Measurements from ENCODE around the gene INO80D.
"Not testable (repeated sequence)": the region's sequence is repeated elsewhere in the genome, so short reads cannot be mapped to it uniquely, and the experiment has no call there.

The INO80D gene

GRCh38 chr2:205995260-205995659 lies 90.7 kb downstream of the INO80D start:
- WGBS, 2 experiments (ENCODE audit: insufficient coverage in 2 of 2), result no CpG with 5 or more reads among the region's 1 CpG

GRCh38 chr2:205994344-205994743 lies 91.6 kb downstream of the INO80D start:
- 90 to 96% methylated on average over 2 of the region's 2 CpGs for WGBS, 2 experiments (ENCODE audit: insufficient coverage in 2 of 2)
- Histone ChIP-seq H3K27ac (ENCODE audit: low read depth, low read length, severe bottlenecking) (no peak overlapping the region), H3K36me3 (ENCODE audit: control insufficient read depth, insufficient read depth, low read length) (peaks cover 7% of the 10 kb centered on the region), H3K4me3 (ENCODE audit: extremely low read depth, insufficient read depth, low read length, poor library complexity, severe bottlenecking) (no peak overlapping the region), H3K9me3 (ENCODE audit: control insufficient read depth, low read length) (no peaks in the 10 kb centered on the region), H3K4me1 (ENCODE audit: control insufficient read depth, insufficient read depth, low read length, poor library complexity, severe bottlenecking) (no peaks in the 10 kb centered on the region)

More at GRCh38 chr2:205995260-205995659, 90.7 kb downstream of the INO80D start:
- Histone ChIP-seq H3K4me1 (ENCODE audit: control insufficient read depth, insufficient read depth, low read length, poor library complexity, severe bottlenecking) (no peaks in the 10 kb centered on the region), H3K9me3 (ENCODE audit: control insufficient read depth, low read length) (no peaks in the 10 kb centered on the region), H3K36me3 (ENCODE audit: control insufficient read depth, insufficient read depth, low read length) (peaks cover 7% of the 10 kb centered on the region), H3K27ac (ENCODE audit: low read depth, low read length, severe bottlenecking) (no peak overlapping the region), H3K4me3 (ENCODE audit: extremely low read depth, insufficient read depth, low read length, poor library complexity, severe bottlenecking) (no peak overlapping the region)

- 79% methylated on average over 2 of the region's 2 CpGs; no CpG with 5 or more reads in 1 of the 2 experiments for WGBS, 2 experiments (ENCODE audit: insufficient coverage in 2 of 2)
Observed at GRCh38 chr2:205990104-205990503, 95.9 kb downstream of the INO80D start.

GRCh38 chr2:205989271-205990071 lies 96.5 kb downstream of the INO80D start:
- Histone ChIP-seq H3K36me3 (ENCODE audit: control insufficient read depth, insufficient read depth, low read length) (no peaks in the 10 kb centered on the region), H3K9me3 (ENCODE audit: control insufficient read depth, low read length) (no peaks in the 10 kb centered on the region), H3K27ac (ENCODE audit: low read depth, low read length, severe bottlenecking) (no peak overlapping the region), H3K4me3 (ENCODE audit: extremely low read depth, insufficient read depth, low read length, poor library complexity, severe bottlenecking) (no peak overlapping the region), H3K4me1 (ENCODE audit: control insufficient read depth, insufficient read depth, low read length, poor library complexity, severe bottlenecking) (no peaks in the 10 kb centered on the region)
- WGBS, 2 experiments (ENCODE audit: insufficient coverage in 2 of 2), result 92 to 95% methylated on average over 9 to 10 of the region's 11 CpGs

More at GRCh38 chr2:205990104-205990503, 95.9 kb downstream of the INO80D start:
- no peaks in the 10 kb centered on the region for H3K36me3 ChIP-seq (ENCODE audit: control insufficient read depth, insufficient read depth, low read length)
- H3K4me1 ChIP-seq (ENCODE audit: control insufficient read depth, insufficient read depth, low read length, poor library complexity, severe bottlenecking), result no peaks in the 10 kb centered on the region
- H3K27ac ChIP-seq (ENCODE audit: low read depth, low read length, severe bottlenecking), result no peak overlapping the region
- no peak overlapping the region for H3K4me3 ChIP-seq (ENCODE audit: extremely low read depth, insufficient read depth, low read length, poor library complexity, severe bottlenecking)
- H3K9me3 ChIP-seq (ENCODE audit: control insufficient read depth, low read length), result no peaks in the 10 kb centered on the region

- not testable (repeated sequence) for H3K27ac ChIP-seq (ENCODE audit: low read depth, low read length, severe bottlenecking); H3K4me3 ChIP-seq (ENCODE audit: extremely low read depth, insufficient read depth, low read length, poor library complexity, severe bottlenecking); H3K36me3 ChIP-seq (ENCODE audit: control insufficient read depth, insufficient read depth, low read length); H3K4me1 ChIP-seq (ENCODE audit: control insufficient read depth, insufficient read depth, low read length, poor library complexity, severe bottlenecking); H3K9me3 ChIP-seq (ENCODE audit: control insufficient read depth, low read length)
- 100% methylated on average over 1 of the region's 1 CpG for WGBS, 2 experiments (ENCODE audit: insufficient coverage in 2 of 2)
Observed at GRCh38 chr2:205988681-205989080, 97.3 kb downstream of the INO80D start.

GRCh38 chr2:205988274-205988673 lies 97.7 kb downstream of the INO80D start:
- Histone ChIP-seq H3K4me3 (ENCODE audit: extremely low read depth, insufficient read depth, low read length, poor library complexity, severe bottlenecking) (no peak overlapping the region), H3K36me3 (ENCODE audit: control insufficient read depth, insufficient read depth, low read length) (no peaks in the 10 kb centered on the region), H3K27ac (ENCODE audit: low read depth, low read length, severe bottlenecking) (no peak overlapping the region), H3K4me1 (ENCODE audit: control insufficient read depth, insufficient read depth, low read length, poor library complexity, severe bottlenecking) (no peaks in the 10 kb centered on the region), H3K9me3 (ENCODE audit: control insufficient read depth, low read length) (no peaks in the 10 kb centered on the region)
- 83 to 89% methylated on average over 5 to 6 of the region's 6 CpGs for WGBS, 2 experiments (ENCODE audit: insufficient coverage in 2 of 2)

- 86 to 93% methylated on average over 6 of the region's 9 CpGs for WGBS, 2 experiments (ENCODE audit: insufficient coverage in 2 of 2)
- H3K4me3 ChIP-seq (ENCODE audit: extremely low read depth, insufficient read depth, low read length, poor library complexity, severe bottlenecking); H3K4me1 ChIP-seq (ENCODE audit: control insufficient read depth, insufficient read depth, low read length, poor library complexity, severe bottlenecking); H3K27ac ChIP-seq (ENCODE audit: low read depth, low read length, severe bottlenecking); H3K9me3 ChIP-seq (ENCODE audit: control insufficient read depth, low read length); H3K36me3 ChIP-seq (ENCODE audit: control insufficient read depth, insufficient read depth, low read length): not testable (repeated sequence)
Observed at GRCh38 chr2:205986334-205986733, 99.6 kb downstream of the INO80D start.

GRCh38 chr2:205984381-205984780 lies 101.6 kb downstream of the INO80D start:
- no peak overlapping the region for H3K27ac ChIP-seq (ENCODE audit: low read depth, low read length, severe bottlenecking)
- H3K4me1 ChIP-seq (ENCODE audit: control insufficient read depth, insufficient read depth, low read length, poor library complexity, severe bottlenecking), result no peaks in the 10 kb centered on the region
- no peaks in the 10 kb centered on the region for H3K36me3 ChIP-seq (ENCODE audit: control insufficient read depth, insufficient read depth, low read length)
- H3K4me3 ChIP-seq (ENCODE audit: extremely low read depth, insufficient read depth, low read length, poor library complexity, severe bottlenecking), result no peak overlapping the region
- H3K9me3 ChIP-seq (ENCODE audit: control insufficient read depth, low read length), result no peaks in the 10 kb centered on the region
- WGBS, 2 experiments (ENCODE audit: insufficient coverage in 2 of 2), result 95 to 100% methylated on average over 5 to 6 of the region's 6 CpGs

GRCh38 chr2:205982776-205983327 lies 103.1 kb downstream of the INO80D start:
- WGBS, 2 experiments (ENCODE audit: insufficient coverage in 2 of 2), result 91 to 92% methylated on average over 4 to 5 of the region's 5 CpGs

GRCh38 chr2:205978728-205979127 lies 107.2 kb downstream of the INO80D start:
- not testable (repeated sequence) for H3K4me3 ChIP-seq (ENCODE audit: extremely low read depth, insufficient read depth, low read length, poor library complexity, severe bottlenecking); H3K4me1 ChIP-seq (ENCODE audit: control insufficient read depth, insufficient read depth, low read length, poor library complexity, severe bottlenecking); H3K36me3 ChIP-seq (ENCODE audit: control insufficient read depth, insufficient read depth, low read length); H3K9me3 ChIP-seq (ENCODE audit: control insufficient read depth, low read length); H3K27ac ChIP-seq (ENCODE audit: low read depth, low read length, severe bottlenecking)
- 92 to 100% methylated on average over 1 to 2 of the region's 2 CpGs for WGBS, 2 experiments (ENCODE audit: insufficient coverage in 2 of 2)

More at GRCh38 chr2:205982776-205983327, 103.1 kb downstream of the INO80D start:
- Histone ChIP-seq H3K9me3 (ENCODE audit: control insufficient read depth, low read length) (no peaks in the 10 kb centered on the region), H3K4me3 (ENCODE audit: extremely low read depth, insufficient read depth, low read length, poor library complexity, severe bottlenecking) (no peak overlapping the region), H3K36me3 (ENCODE audit: control insufficient read depth, insufficient read depth, low read length) (no peaks in the 10 kb centered on the region), H3K4me1 (ENCODE audit: control insufficient read depth, insufficient read depth, low read length, poor library complexity, severe bottlenecking) (no peaks in the 10 kb centered on the region), H3K27ac (ENCODE audit: low read depth, low read length, severe bottlenecking) (no peak overlapping the region)

- H3K4me3 ChIP-seq (ENCODE audit: extremely low read depth, insufficient read depth, low read length, poor library complexity, severe bottlenecking); H3K27ac ChIP-seq (ENCODE audit: low read depth, low read length, severe bottlenecking); H3K36me3 ChIP-seq (ENCODE audit: control insufficient read depth, insufficient read depth, low read length); H3K4me1 ChIP-seq (ENCODE audit: control insufficient read depth, insufficient read depth, low read length, poor library complexity, severe bottlenecking); H3K9me3 ChIP-seq (ENCODE audit: control insufficient read depth, low read length): not testable (repeated sequence)
- 76 to 79% methylated on average over 6 of the region's 7 CpGs for WGBS, 2 experiments (ENCODE audit: insufficient coverage in 2 of 2)
Observed at GRCh38 chr2:205977699-205978098, 108.3 kb downstream of the INO80D start.
